Activated B cell treated with CpG ODN at 0.5 μM for 24 hours (primary cell): ENCODE results near the gene GARNL3. TPM values are rescaled to one million over a fixed set of nuclear protein-coding genes. Genes with fewer than 3 reads are reported as not detected.

ENCODE experiments used
- ATAC-seq: fragments of 200-7000 bp; cut with Tn5 transposase; one replicate; pipeline ENCODE4 v1.10.0; 2021; ENCODE audit warnings: low read depth, mild to moderate bottlenecking, moderate library complexity
- CTCF ChIA-PET: fragments of 350-600 bp; sonication (Branson Sonifier 250); formaldehyde crosslinking; loops from one replicate; lab custom pipeline; 2021; ENCODE audit warnings: antibody characterized with exemption; lab: Charles Lee
- POLR2A ChIA-PET: fragments of 350-600 bp; sonication (Branson Sonifier 250); formaldehyde crosslinking; loops from one replicate; lab custom pipeline; 2021; ENCODE audit warnings: antibody characterized with exemption; lab: Charles Lee
- DNase-seq: peaks from one replicate; pipeline ENCODE4 v3.0.0; 2022
- H3K27ac Mint-ChIP-seq: one replicate; pipeline ENCODE4 v1.8.0; 2020; ENCODE audit warnings: mixed read lengths
- H3K27me3 Mint-ChIP-seq: one replicate; pipeline ENCODE4 v1.8.0; 2021; ENCODE audit warnings: mixed read lengths
- H3K36me3 Mint-ChIP-seq: one replicate; pipeline ENCODE4 v1.8.0; 2021; ENCODE audit warnings: low read depth, mixed read lengths
- H3K4me1 Mint-ChIP-seq: one replicate; pipeline ENCODE4 v1.8.0; 2021; ENCODE audit warnings: mixed read lengths
- H3K4me3 Mint-ChIP-seq: one replicate; pipeline ENCODE4 v1.8.0; 2020; ENCODE audit warnings: mild to moderate bottlenecking, mixed read lengths
- H3K9me3 Mint-ChIP-seq: one replicate; pipeline ENCODE4 v1.8.0; 2020; ENCODE audit warnings: mixed read lengths
- intact Hi-C: fragments of 100-400 bp; cut with micrococcal nuclease; formaldehyde crosslinking; loops from one replicate; pipeline ENCODE4 v1.15.1; 2024
- total RNA-seq: library from RNA; stranded (reverse); gene quantifications from 2 replicates; pipeline ENCODE4 v1.2.3, GENCODE V29; 2022
- TF ChIP-seq, protein P1 (sequence below): fragments of 200-600 bp; IDR thresholded peaks from one replicate; pipeline ENCODE4 v1.8.0; 2022; ENCODE audit warnings: antibody characterized with exemption, mild to moderate bottlenecking

GARNL3 gene
- total RNA-seq, 1 donor from 2014 or later = 10.4 TPM

DNA sequence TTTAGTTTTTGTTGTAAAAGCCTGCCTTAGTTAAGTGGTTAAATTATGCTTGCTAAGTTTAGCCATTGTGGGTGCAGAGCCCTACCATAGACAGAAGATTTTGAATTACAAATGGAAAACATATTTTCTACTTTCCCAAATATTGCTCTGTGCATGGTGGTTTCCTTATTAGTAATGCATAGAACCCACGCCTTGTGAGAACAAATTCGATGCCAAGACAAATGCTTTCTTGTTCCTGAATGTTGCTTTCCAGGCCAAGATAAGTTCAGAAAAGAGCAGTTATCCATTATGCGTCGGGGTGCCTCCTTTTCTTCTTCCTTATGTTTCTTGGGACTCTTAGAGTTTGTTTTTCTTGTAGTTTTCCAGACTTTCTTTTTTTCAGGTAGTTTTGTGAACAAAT lies 31.0 kb upstream of the GARNL3 start:
- TF ChIP-seq, protein P1, sequence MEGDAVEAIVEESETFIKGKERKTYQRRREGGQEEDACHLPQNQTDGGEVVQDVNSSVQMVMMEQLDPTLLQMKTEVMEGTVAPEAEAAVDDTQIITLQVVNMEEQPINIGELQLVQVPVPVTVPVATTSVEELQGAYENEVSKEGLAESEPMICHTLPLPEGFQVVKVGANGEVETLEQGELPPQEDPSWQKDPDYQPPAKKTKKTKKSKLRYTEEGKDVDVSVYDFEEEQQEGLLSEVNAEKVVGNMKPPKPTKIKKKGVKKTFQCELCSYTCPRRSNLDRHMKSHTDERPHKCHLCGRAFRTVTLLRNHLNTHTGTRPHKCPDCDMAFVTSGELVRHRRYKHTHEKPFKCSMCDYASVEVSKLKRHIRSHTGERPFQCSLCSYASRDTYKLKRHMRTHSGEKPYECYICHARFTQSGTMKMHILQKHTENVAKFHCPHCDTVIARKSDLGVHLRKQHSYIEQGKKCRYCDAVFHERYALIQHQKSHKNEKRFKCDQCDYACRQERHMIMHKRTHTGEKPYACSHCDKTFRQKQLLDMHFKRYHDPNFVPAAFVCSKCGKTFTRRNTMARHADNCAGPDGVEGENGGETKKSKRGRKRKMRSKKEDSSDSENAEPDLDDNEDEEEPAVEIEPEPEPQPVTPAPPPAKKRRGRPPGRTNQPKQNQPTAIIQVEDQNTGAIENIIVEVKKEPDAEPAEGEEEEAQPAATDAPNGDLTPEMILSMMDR = no peak
- CTCF ChIA-PET = no interaction called here
- POLR2A ChIA-PET = no interaction called here
- H3K4me1 Mint-ChIP-seq = no peaks in the 10 kb centered on the region
- H3K27ac Mint-ChIP-seq = no peak overlapping the region
- peaks cover 3% of the 10 kb centered on the region for H3K27me3 Mint-ChIP-seq
- DNase-seq = no peak
- H3K4me3 Mint-ChIP-seq = no peak overlapping the region
- no peaks in the 10 kb centered on the region for H3K36me3 Mint-ChIP-seq
- ATAC-seq = no peak
- intact Hi-C loops = no loop called here
- H3K9me3 Mint-ChIP-seq = no peaks in the 10 kb centered on the region

DNA sequence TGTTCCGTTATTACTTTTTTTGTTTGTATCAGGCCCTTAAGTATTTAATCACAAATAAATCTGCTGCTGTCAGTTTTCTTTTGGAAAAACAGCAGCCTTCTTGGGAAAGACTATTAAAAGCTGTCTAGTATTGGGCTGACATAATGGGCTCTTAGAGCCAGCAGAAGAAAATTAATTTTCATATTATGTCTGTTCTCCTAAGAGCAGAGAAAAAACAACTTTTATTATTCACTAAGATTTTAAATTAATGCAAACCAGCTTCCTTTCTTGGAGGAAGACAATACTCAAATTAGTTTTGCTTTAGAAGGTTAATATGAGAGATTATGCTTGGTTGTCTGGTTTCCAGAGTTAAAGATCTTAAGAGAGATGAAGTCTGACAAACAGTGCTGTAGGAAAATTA lies 30.6 kb upstream of the GARNL3 start:
- Mint-ChIP-seq H3K27me3 (peaks cover 3% of the 10 kb centered on the region), H3K4me1 (no peaks in the 10 kb centered on the region), H3K4me3 (no peak overlapping the region), H3K27ac (no peak overlapping the region), H3K36me3 (no peaks in the 10 kb centered on the region), H3K9me3 (no peaks in the 10 kb centered on the region)
- ATAC-seq (no peak), DNase-seq (no peak)
- POLR2A ChIA-PET = no interaction called here
- intact Hi-C loops = no loop called here
- CTCF ChIA-PET = no interaction called here
- TF ChIP-seq, protein P1 = no peak

DNA sequence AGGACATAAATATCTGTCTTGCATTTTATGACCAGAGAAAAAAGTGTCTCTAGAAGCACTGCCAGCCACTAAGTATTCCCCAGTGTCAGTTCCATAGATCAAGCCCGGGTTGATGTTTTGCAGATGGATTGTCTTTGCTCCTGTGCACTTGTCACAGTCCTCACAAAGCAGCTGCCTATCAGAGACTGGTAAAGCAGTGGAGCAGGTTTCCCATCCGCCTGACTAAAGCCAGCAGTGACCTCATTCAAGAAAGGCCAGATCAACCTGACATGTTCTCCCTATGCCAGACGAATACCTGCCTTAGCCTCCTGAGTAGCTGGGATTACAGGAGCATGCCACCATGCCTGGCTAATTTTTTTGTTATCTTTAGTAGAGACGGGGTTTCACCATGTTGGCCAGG lies 26.8 kb upstream of the GARNL3 start:
- intact Hi-C loops = no loop called here
- ATAC-seq (no peak), DNase-seq (no peak)
- Mint-ChIP-seq H3K27ac (no peak overlapping the region), H3K9me3 (no peaks in the 10 kb centered on the region), H3K27me3 (no peaks in the 10 kb centered on the region), H3K4me1 (no peaks in the 10 kb centered on the region), H3K4me3 (no peak overlapping the region), H3K36me3 (no peaks in the 10 kb centered on the region)
- POLR2A ChIA-PET = no interaction called here
- TF ChIP-seq, protein P1 = no peak
- CTCF ChIA-PET = no interaction called here

DNA sequence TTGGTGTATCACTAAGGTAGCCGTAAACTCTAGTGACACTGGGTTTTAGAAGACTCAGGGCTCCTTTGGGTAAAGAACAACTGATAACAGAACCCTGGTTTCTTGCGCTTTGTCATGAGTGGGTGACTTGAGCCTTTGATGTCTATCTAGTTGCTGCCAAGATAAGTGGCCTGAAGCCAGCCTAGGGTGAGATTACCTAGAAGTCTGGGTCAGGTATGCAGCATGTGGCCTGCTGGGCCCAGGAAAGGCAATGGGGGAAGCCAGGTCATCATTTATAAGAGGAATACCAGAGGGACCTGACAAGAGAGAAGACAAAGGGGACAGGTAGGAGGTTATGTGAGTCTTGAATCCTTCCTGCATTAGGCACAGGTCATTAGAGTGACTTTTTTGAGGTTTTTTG lies 23.2 kb upstream of the GARNL3 start:
- intact Hi-C loops = no loop called here
- Mint-ChIP-seq H3K4me3 (no peak overlapping the region), H3K4me1 (peaks cover 11% of the 10 kb centered on the region), H3K27ac (no peak overlapping the region), H3K36me3 (peaks cover 3% of the 10 kb centered on the region), H3K27me3 (no peaks in the 10 kb centered on the region), H3K9me3 (no peaks in the 10 kb centered on the region)
- TF ChIP-seq, protein P1 = no peak
- no peak for DNase-seq
- no peak for ATAC-seq
- CTCF ChIA-PET = no interaction called here
- POLR2A ChIA-PET = interaction anchor here (0.6 to 1.0 kb wide), 2 partner anchors 17 to 55 kb away, joined by 3 to 10 read pairs; no protein-coding TSS in a partner anchor

DNA sequence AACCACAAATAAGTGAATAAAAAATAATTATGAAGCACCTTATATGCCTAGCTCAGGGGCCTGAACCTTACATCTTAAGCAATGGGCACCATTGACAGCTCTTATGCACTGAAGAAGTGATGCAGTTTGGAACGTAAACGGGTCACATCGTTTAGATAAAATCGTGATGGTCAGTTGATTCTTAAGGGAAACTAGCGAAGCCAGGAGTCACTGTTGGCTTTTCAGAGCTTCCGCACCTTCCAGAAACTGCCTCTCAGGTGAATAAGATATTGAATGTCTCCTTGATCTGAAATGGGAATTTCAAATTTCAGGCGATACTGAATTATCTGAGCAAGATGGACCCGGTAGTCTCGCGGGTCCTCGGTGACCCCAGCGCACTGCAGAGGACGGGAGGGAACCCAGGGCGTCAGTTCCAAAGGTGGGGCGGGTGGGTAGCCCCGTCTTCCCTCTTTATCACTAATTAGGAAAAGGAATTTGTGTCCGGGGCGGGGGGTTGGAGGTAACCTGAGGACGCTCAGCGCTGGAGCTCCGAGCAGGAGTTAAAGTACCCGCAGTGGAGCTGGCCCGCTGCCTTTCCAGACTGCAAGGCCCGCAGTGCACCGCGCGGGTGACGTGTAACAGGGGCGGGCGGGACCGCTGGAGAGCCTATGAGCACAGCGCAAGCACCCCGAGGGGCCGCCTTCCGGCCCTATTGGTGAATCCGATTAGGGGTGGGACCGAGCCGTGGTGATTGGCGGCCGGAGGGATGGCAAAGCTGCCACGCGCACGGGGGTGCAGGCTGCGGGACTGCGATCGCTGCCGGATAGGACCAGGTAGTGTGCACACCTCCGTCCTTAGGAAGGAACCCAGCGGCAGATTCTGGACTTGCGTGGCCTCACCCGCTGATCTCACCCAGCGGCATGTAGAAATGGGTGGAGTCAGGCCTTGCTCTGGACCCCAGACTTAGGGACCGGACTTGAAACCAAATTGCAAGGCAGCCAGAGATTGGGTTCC lies 19.7 kb upstream of the GARNL3 start:
- DNase-seq = peak; percentile 91
- ChIA-PET POLR2A (interaction anchor here (0.7 to 1.9 kb wide), 7 partner anchors 19 to 206 kb away, joined by 3 to 16 read pairs (median 3); partner anchors contain the start of genes LRSAM1 and RPL12), CTCF (interaction anchor here (1.2 to 3.2 kb wide), 3 partner anchors 14 to 30 kb away, joined by 3 to 8 read pairs (median 5); no protein-coding TSS in a partner anchor)
- Mint-ChIP-seq H3K27ac (peak overlapping the region; percentile 86), H3K27me3 (no peaks in the 10 kb centered on the region), H3K4me3 (peak overlapping the region; percentile 90), H3K36me3 (peaks cover 3% of the 10 kb centered on the region), H3K9me3 (no peaks in the 10 kb centered on the region), H3K4me1 (peaks cover 11% of the 10 kb centered on the region)
- intact Hi-C loops = loop anchor here (1.0 to 5.0 kb wide), 5 partner anchors 21 to 822 kb away; partner anchors contain the start of genes LRSAM1, NAIF1, RPL12 and SLC25A25
- ATAC-seq = peak; percentile 100
- TF ChIP-seq, protein P1 = no peak
